Keratinocyte (primary cell): Measurements from ENCODE around the gene OSBPL10.

Source experiments
- EZH2 ChIP-seq: IDR thresholded peaks from one replicate; pipeline ENCODE4 v1.6.1; 2012; ENCODE audit warnings: inconsistent platforms, mild to moderate bottlenecking, low read length, moderate library complexity
- TF ChIP-seq, protein P1 (sequence below), 3 experiments: IDR thresholded peaks in 1 of 3; conservative IDR thresholded peaks in 1 of 3; optimal IDR thresholded peaks in 1 of 3; 2 replicates in 2 of 3; 3 replicates in 1 of 3; pipeline versions ENCODE3 to v1.5.1; 2011; ENCODE audit warnings: low read length in 3 of 3, mild to moderate bottlenecking in 3 of 3, moderate library complexity in 2 of 3, control low read depth in 1 of 3, inconsistent platforms in 1 of 3; ENCODE audit not compliant: insufficient read depth in 2 of 3; ENCODE audit errors: extremely low read depth in 1 of 3

DNA sequence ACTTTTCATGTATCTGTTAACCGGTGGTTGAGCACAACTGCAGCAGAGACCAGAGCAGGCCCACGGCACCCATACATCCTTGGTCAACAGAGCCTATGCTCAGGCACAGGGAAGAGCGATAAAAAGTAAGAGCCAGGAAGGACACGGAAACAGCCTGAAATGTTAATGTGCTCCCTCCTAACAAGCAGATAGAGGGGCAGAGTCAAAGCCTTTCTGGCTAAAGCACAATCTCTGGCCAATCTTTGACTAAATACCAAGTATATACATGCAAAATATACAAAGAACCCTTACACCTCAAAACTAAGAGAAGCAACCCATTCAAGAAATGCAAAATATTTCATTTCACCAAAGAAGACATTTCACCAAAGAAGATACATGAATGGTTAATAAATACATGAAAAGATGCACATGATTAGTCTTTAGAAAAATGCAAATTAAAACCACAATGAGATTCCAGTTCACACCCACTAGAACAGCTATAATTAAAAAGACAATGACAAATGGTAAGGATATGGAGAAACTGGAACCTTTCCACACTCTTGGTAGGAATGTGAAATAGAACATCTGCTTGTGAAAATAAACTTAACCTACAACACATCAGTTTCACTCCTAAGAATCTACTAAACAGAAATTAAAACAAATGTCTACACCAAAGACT, 88.0 kb downstream of the OSBPL10 start:
- TF ChIP-seq, protein P1, sequence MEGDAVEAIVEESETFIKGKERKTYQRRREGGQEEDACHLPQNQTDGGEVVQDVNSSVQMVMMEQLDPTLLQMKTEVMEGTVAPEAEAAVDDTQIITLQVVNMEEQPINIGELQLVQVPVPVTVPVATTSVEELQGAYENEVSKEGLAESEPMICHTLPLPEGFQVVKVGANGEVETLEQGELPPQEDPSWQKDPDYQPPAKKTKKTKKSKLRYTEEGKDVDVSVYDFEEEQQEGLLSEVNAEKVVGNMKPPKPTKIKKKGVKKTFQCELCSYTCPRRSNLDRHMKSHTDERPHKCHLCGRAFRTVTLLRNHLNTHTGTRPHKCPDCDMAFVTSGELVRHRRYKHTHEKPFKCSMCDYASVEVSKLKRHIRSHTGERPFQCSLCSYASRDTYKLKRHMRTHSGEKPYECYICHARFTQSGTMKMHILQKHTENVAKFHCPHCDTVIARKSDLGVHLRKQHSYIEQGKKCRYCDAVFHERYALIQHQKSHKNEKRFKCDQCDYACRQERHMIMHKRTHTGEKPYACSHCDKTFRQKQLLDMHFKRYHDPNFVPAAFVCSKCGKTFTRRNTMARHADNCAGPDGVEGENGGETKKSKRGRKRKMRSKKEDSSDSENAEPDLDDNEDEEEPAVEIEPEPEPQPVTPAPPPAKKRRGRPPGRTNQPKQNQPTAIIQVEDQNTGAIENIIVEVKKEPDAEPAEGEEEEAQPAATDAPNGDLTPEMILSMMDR (optimal IDR thresholded peaks at IDR 0.05 in 1 of 3, IDR thresholded peaks at IDR 0.05 in 1 of 3, conservative IDR thresholded peaks at IDR 0.05 in 1 of 3; ENCODE audit: extremely low read depth in 1 of 3, insufficient read depth in 2 of 3, low read length in 3 of 3): no peak
- no peak for TF ChIP-seq EZH2
